AML-193 (cell line): Measurements from ENCODE around the gene NIPAL4.

Experiments
- DNase-seq, 2 experiments: peaks; one replicate each; lab custom pipeline; 2025; lab: John Stamatoyannopoulos, UW

NIPAL4 gene

DNA sequence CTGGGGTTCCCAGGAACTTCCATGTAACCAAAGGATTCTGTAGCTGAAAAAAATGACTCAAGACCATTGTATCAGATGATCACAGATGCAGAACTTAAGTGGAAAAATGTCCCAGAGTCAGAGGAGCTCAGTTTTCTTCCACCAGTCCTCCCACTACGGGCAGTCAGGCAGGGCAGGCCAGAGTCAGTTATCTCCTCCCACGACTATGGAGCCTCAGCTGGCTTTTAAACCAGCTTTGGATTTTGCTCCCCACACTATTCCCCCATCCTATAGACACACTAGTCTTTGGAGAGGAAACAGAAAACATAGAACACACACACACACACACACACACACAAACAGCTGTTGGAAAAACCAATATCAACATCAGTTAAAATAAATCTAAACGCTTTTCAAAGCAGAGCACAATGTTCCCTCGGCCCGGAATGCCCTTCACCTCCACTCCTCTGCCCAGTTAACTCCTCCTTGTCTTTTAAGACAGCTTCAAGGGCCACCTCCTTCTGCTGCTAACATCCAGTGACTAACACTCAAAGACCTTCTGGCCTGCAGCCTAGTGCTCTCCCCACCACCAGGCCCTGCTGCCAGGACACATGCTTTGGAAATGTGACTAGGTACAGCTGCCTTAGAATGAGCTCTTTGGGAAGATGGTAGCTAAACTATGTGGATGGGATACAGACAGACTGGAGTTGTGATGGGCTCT, 56.8 kb downstream of the NIPAL4 start:
- no peak for DNase-seq

DNA sequence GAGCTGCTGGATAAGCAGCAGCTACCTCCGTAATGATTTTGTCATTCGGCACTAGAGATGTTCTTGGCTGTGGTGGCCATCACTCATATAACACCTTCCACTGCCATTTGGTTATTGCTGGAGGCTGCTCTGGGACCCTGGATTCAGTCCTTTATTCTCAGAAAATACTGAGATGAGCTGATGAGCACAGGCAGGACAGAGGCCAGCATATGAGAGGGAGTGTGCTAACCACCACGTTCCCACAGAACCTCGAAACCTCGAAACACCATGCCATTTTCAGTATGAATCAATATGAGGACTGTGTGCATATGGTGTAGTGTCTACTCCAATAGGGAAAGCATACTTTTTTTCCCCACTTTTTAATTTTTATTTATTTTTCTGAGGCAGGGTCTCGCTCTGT, 59.0 kb downstream of the NIPAL4 start:
- DNase-seq: no peak

DNA sequence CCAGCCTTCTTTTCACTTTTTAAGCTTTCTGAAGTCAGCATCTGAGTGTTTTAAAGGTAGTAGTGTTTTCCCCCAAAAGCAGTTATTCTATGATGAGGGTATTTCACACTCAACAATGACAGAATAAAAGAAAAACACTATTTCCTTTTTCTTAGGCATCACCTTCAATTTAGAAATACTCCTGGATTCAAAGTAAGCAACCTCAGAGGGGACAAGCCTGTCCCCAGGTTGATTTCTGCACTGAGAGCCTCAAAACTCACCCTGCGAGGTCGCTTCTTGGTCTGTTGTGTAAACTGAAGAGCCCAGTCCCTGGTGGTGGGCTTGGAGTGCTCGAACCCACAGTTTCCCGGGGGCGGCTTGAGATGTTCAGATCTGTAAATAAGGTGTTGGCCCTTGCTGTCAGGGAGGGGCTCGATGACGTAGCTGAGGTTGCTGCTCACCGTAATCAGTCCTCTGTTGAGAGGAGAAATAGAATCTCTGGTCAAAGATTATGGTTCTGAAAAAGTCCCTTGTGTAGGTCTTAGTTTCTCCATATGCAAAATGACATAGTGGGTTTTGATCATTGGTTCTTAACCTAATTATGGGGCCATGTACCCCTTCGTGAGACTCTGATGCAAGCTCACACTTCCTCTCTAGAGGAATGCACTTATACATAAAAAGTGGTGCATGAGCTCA, 59.7 kb downstream of the NIPAL4 start:
- DNase-seq: no peak

DNA sequence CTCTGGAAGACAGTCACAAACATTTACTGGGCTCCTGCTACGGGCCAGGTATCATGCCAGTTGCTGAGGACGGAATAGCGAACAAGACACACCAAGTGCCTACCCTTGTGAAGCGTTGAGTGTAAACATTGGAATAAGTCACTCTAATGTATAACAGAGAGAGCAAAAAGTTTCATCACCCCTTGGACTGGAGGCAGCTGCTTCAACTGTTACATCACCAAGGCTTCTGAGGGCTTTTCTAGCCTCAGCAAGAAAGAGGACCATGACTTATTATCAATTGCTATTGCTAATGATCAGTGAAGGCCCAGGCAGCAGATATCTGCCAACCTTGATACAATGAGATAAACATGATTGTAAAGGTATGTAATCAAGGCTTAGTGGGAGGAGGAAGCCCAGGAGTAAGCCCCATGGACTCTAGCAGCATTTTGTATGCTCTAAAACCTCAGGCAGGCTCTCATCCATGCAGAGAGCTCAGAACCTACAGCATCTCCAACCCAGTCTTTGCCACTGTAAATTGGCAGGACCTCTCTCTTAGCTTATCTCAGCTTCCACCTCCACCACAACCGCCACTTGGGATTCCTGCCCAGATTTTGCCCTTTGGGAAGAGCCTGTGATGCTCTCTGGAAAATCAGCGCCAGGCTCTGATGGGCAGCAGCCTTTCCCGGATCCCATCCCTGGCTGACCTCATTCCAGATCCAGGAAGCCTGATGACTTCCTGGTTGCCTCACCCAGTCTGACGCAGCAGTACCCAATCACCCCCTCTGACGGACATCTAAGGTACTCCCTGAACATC, 61.1 kb downstream of the NIPAL4 start:
- DNase-seq: no peak

DNA sequence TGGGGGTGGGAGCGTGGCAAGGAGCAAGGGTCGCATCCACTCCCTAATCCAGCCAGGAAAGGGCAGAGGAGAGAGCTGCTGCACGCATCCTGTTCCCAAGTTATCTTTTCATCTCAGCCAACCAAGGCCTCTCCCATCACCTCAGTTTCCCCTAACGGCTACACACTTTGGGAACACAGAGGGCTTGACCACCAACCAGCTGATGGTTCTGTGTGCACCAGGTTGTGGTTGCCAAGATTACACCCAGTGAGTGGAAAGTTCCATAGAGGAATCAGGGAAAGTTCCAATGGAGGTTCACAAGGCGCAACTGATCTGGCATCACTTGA, 61.7 kb downstream of the NIPAL4 start:
- no peak for DNase-seq

DNA sequence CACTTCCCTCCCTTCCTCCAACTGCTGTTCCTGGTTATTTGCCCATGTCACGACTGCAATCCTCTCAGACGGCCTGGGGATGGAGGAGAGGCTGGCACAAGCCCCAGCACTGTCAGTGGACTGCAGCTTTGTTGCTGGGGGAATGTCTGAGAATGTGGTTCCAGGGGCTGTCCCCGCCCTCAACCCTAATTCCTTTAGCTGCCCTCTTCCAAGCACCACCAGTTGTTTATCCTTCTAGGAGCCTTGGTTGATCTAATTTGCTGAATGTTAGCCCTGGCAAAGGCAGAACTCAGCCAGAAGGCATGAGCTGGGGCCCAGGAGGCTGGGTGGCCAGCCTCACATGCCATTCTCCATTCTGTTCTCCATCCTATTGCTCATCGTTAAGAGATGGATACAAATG, 64.0 kb downstream of the NIPAL4 start:
- DNase-seq: no peak
